ENCODE data around the gene SH2D1B.

GRCh38 chr1:162456323-162456722 lies 44.4 kb upstream of the SH2D1B start:
- no peak for TF ChIP-seq CTCF (IDR thresholded peaks at IDR 0.05)
- TF ChIP-seq POLR2A (IDR thresholded peaks at IDR 0.05), result no peak
